SJCRH30 (cell line): ENCODE data around the gene GOLGA3. TPM values are rescaled to one million over a fixed set of nuclear protein-coding genes. Genes with fewer than 3 reads are reported as not detected.
"Not testable (repeated sequence)": the region's sequence is repeated elsewhere in the genome, so short reads cannot be mapped to it uniquely, and the experiment has no call there.

Source experiments
- DNase-seq, 2 experiments: peaks; one replicate each; pipeline ENCODE4 v3.0.0-alpha.2; 2015 to 2020
- H3K27ac ChIP-seq: fragments of 250-450 bp; sonication (Bioruptor Pico); 2 replicates; pipeline ENCODE4 v1.5.1; 2020; ENCODE audit warnings: mild to moderate bottlenecking, moderate library complexity
- H3K27me3 ChIP-seq: fragments of 250-450 bp; sonication (Bioruptor Pico); 2 replicates; pipeline ENCODE4 v1.5.1; 2020; ENCODE audit warnings: mild to moderate bottlenecking, moderate library complexity
- H3K36me3 ChIP-seq: fragments of 250-450 bp; sonication (Bioruptor Pico); 2 replicates; pipeline ENCODE4 v1.5.1; 2020; ENCODE audit warnings: mild to moderate bottlenecking, moderate library complexity
- H3K4me1 ChIP-seq: fragments of 250-450 bp; sonication (Bioruptor Pico); 2 replicates; pipeline ENCODE4 v1.5.1; 2020; ENCODE audit warnings: mild to moderate bottlenecking, moderate library complexity
- H3K4me3 ChIP-seq: fragments of 250-450 bp; sonication (Bioruptor Pico); 2 replicates; pipeline ENCODE4 v1.5.1; 2020; ENCODE audit warnings: mild to moderate bottlenecking, moderate library complexity
- H3K9me3 ChIP-seq: fragments of 250-450 bp; sonication (Bioruptor Pico); replicated peaks from 2 replicates; pipeline ENCODE4 v1.5.1; 2020; ENCODE audit warnings: mild to moderate bottlenecking, moderate library complexity
- total RNA-seq: library from RNA; depleted of rRNA; stranded (reverse); fragments of >200 nt; shearing (Covaris generic); gene quantifications from 2 replicates; pipeline ENCODE4 v1.2.3, GENCODE V29; 2014; rRNA removed

Gene GOLGA3, protein sequence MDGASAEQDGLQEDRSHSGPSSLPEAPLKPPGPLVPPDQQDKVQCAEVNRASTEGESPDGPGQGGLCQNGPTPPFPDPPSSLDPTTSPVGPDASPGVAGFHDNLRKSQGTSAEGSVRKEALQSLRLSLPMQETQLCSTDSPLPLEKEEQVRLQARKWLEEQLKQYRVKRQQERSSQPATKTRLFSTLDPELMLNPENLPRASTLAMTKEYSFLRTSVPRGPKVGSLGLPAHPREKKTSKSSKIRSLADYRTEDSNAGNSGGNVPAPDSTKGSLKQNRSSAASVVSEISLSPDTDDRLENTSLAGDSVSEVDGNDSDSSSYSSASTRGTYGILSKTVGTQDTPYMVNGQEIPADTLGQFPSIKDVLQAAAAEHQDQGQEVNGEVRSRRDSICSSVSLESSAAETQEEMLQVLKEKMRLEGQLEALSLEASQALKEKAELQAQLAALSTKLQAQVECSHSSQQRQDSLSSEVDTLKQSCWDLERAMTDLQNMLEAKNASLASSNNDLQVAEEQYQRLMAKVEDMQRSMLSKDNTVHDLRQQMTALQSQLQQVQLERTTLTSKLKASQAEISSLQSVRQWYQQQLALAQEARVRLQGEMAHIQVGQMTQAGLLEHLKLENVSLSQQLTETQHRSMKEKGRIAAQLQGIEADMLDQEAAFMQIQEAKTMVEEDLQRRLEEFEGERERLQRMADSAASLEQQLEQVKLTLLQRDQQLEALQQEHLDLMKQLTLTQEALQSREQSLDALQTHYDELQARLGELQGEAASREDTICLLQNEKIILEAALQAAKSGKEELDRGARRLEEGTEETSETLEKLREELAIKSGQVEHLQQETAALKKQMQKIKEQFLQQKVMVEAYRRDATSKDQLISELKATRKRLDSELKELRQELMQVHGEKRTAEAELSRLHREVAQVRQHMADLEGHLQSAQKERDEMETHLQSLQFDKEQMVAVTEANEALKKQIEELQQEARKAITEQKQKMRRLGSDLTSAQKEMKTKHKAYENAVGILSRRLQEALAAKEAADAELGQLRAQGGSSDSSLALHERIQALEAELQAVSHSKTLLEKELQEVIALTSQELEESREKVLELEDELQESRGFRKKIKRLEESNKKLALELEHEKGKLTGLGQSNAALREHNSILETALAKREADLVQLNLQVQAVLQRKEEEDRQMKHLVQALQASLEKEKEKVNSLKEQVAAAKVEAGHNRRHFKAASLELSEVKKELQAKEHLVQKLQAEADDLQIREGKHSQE (N-terminal part only)
- total RNA-seq = 36.0 and 40.3 TPM in 2 replicates

DNA sequence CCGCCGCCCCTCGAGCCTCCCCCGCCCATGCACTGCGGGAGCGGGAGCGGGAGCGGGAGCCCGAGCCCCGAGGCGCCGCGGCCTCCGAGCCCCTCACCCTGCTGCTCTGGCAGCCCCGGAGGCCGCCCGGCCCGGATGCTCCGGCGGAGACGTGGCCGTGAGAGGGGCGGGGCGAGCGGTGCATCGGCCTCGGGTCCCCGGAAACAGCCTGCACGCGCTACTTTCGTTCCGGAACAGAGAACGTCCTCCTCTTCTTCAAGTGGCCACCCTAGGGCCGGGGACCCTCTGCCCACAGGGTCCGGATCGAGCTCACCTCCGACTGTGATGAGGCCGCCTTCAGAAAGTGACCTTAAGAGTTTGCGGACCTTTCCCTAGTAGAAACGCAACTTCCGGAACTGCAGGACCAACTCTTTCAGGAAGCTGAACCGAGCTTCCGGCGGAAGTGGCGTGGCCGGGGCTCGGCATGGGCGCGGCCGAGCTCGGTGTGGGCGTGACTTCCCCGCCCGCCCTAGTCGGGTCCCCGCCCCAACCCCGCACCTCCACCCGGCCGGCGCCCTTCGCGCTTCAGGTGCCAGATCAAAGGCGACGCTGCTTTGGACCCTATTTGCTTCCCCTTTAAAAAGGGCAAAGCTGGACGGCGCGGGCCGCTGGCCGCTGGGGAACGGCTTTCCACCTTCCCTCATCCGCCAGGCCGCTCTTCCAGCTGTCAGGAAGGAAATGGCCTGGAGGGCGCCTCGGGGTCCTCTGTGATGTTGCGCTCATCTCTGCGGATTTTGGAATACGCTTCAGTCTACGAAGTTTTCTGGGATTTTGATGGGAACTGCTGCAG is at the start of gene GOLGA3:
Gene GOLGA3 (minus strand): TSS at position 164 of the 829 bp plus-strand sequence. CDS start 6,741 bp downstream, outside the sequence.
- H3K27me3 ChIP-seq = no peaks in the 10 kb centered on the region
- peak; percentile 89 to 91 for DNase-seq
- H3K27ac ChIP-seq = peak within 1 kb of the TSS; percentile 98
- H3K4me3 ChIP-seq = peak within 1 kb of the TSS; percentile 72
- H3K36me3 ChIP-seq = peaks cover 30% of the 10 kb centered on the region
- H3K4me1 ChIP-seq = no peaks in the 10 kb centered on the region
- 0 out of 2 replicates have a peak, but pooled peaks cover 4% of the 10 kb centered on the region for H3K9me3 ChIP-seq

DNA sequence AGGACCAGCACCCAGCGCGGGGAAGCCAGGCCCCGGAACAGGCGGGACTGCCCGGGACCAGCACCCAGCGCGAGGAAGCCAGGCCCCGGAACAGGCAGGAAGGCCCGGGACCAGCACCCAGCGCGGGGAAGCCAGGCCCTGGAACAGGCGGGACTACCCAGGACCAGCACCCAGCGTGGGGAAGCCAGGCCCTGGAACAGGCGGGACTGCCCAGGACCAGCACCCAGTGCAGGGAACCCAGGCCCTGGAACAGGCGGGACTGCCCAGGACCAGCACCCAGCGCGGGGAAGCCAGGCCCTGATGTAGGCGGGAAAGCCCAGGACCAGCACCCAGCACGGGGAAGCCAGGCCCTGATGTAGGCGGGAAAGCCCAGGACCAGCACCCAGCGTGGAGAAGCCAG is 46.0 kb upstream of the GOLGA3 start:
- not testable (repeated sequence) for H3K27me3 ChIP-seq, H3K36me3 ChIP-seq, H3K4me1 ChIP-seq, H3K9me3 ChIP-seq, H3K4me3 ChIP-seq, H3K27ac ChIP-seq, DNase-seq

DNA sequence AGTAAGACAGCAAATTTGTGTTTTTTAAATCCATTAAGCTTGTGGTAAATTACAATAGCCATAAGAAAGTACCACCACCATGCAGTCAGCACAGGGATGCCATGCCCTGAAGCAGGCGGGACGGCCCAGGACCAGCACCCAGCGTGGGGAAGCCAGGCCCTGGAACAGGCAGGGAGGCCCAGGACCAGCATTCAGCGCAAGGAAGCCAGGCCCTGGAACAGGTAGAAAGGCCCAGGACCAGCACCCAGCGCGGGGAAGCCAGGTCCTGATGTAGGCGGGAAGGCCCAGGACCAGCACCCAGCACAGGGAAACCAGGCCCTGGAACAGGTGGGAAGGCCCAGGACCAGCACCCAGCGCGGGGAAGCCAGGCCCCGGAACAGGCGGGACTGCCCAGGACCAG is 45.5 kb upstream of the GOLGA3 start:
- Histone ChIP-seq H3K9me3 (0 out of 2 replicates have a peak, but pooled peaks cover 2% of the 10 kb centered on the region), H3K4me3 (no peak overlapping the region), H3K27me3 (no peaks in the 10 kb centered on the region), H3K27ac (no peak overlapping the region), H3K4me1 (no peaks in the 10 kb centered on the region), H3K36me3 (peaks cover 9% of the 10 kb centered on the region)
- no peak for DNase-seq

DNA sequence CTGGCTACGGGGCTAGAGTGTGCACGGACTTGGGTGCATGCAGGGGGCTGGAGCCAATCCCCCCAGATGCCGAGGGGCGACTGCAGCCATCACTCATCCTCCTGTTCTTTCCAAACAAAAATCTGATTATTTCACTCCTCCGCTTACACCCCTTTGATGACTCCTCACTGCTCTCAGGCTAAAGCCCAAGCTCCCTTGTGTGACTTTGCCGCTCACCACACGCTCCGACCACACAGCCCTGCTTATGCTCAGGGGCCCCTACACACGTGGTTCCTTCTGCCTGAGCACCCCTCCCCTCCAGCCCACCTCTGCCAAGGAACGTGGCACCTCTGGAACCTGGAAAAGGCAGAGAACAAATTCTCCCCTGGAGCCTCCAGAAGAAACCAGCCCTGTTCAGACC is 45.1 kb upstream of the GOLGA3 start:
- no peak overlapping the region for H3K4me3 ChIP-seq
- H3K36me3 ChIP-seq = peaks cover 9% of the 10 kb centered on the region
- DNase-seq = no peak
- no peak overlapping the region for H3K27ac ChIP-seq
- H3K4me1 ChIP-seq = no peaks in the 10 kb centered on the region
- H3K27me3 ChIP-seq = no peaks in the 10 kb centered on the region
- 0 out of 2 replicates have a peak, but pooled peaks cover 2% of the 10 kb centered on the region for H3K9me3 ChIP-seq

DNA sequence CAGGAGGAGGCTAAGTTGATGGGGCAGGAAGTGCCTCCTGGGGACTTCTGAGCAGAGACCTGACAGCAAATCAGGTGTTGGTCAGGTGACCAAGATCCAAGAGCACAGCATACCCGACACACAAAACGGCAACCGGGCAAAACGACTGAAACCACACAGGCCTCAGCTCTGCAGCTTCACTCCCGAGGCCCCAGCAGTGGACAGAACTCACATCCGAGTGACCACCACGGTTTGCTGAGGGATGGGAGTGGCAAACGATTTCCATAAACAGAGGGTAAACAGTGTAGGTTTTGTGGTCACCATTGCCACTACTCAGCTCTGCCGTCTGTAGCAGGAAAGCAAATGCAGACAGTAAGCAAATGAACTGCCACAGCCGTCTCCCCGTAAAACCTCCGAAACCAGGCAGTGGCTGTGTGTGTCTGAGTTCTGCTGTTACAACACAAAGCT is 44.3 kb upstream of the GOLGA3 start:
- no peak overlapping the region for H3K27ac ChIP-seq
- DNase-seq = no peak
- H3K4me3 ChIP-seq = no peak overlapping the region
- H3K4me1 ChIP-seq = no peaks in the 10 kb centered on the region
- peaks cover 9% of the 10 kb centered on the region for H3K36me3 ChIP-seq
- no peaks in the 10 kb centered on the region for H3K27me3 ChIP-seq
- 0 out of 2 replicates have a peak, but pooled peaks cover 2% of the 10 kb centered on the region for H3K9me3 ChIP-seq

DNA sequence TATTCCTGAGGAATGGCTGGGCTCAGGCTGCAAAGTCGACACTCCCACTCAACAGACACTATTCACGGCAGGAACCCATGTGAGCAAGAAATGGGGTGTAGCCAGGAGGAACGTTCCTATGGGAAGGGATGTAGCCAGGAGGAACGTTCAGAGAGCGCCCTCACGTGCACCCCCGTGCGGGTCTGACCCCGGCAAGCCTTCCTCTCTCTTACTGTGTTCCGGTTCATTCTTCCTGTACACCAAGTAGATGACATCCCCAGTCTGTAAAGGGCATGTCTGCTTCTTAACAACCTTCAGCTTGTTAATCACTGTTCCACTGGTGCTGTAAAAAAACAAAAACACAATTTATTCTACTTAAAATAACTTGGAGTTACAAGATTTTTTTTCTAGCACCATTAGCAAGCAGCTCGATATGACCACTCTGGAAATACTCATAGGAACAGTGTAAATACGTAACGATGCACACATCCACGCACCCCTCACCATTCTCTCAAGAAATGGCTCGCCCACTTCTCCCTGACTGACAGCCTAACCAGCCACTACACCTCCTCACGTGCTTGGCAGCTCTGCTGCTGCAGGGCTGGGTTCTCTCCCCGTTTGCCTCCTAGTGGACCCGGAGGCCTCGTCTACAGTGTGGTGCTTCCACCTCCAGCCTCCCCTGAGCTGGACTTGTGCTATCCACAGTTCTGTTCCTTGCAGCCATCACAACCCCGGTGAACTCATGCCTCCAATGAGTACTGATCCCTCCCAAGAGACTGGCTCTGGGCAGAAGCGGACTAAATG is 43.6 kb upstream of the GOLGA3 start:
- Histone ChIP-seq H3K9me3 (0 out of 2 replicates have a peak, but pooled peaks cover 1% of the 10 kb centered on the region), H3K27me3 (no peaks in the 10 kb centered on the region), H3K4me1 (no peaks in the 10 kb centered on the region), H3K36me3 (peaks cover 9% of the 10 kb centered on the region), H3K27ac (no peak overlapping the region), H3K4me3 (no peak overlapping the region)
- no peak for DNase-seq

DNA sequence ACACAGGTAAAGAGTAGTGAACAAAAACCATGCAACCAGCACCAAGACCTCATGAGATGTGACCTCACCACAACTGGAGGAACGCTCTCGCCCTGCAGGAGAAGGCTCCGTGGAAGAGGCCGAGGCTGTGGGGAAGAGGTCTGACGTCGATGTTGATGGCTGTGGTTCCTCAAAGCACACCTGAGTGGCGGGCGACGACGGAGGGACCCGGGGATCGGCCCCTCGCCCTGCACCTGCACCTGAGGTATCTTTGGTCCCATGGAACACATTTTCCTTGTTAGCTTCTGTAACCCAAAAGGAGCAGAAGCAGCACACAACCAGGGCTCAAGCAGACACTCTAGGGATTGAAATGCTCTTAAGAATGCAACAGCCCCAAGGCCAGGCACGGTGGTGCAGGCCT is 40.9 kb upstream of the GOLGA3 start:
- Histone ChIP-seq H3K4me1 (no peaks in the 10 kb centered on the region), H3K27me3 (no peaks in the 10 kb centered on the region), H3K9me3 (peaks cover 3% of the 10 kb centered on the region; the same call in 1 of the 2 replicates), H3K4me3 (no peak overlapping the region), H3K36me3 (peaks cover 8% of the 10 kb centered on the region), H3K27ac (no peak overlapping the region)
- DNase-seq = no peak

DNA sequence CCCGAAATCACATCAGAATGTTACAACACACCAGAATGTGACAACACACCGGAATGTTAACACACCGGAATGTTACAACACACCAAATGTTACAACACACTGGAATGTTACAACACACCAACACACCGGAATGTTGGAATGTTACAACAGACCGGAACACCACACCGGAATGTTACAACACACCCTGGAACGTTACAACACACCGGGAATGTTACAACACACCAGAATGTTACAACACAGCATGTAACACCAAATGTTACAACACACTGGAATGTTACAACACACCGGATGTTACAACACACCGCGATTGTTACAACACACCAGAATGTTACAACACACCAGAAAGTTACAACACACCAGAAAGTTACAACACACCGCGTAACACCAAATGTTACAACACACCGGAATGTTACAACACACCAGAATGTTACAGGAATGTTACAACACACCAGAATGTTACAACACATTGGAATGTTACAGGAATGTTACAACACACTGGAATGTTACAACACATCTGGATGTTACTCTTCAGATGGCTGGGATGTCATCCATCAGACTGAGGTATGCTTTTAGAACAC is 37.7 kb upstream of the GOLGA3 start:
- no peaks in the 10 kb centered on the region for H3K27me3 ChIP-seq
- no peak overlapping the region for H3K27ac ChIP-seq
- peaks cover 6% of the 10 kb centered on the region for H3K36me3 ChIP-seq
- no peaks in the 10 kb centered on the region for H3K4me1 ChIP-seq
- DNase-seq = no peak
- H3K9me3 ChIP-seq = peaks cover 3% of the 10 kb centered on the region; the same call in 1 of the 2 replicates
- no peak overlapping the region for H3K4me3 ChIP-seq

DNA sequence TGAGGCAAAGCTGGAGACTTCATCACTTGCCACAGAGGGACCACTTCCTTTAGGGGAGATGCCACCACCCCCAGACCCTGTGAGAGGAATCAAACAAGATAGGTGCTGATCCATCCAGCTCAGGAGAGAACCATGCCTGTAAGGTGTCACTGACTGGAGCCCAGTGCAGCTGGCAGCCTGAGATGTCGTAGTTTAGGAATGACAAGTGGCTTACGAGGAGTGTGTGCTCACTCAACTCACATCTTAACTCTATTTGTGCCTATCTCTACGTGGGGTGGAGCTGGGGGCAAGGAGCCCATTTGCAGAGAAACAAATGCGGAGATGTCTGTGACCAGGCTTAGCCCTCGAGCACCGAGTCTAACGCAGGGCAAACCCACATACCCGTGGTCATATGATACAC is 32.9 kb upstream of the GOLGA3 start:
- no peak for DNase-seq
- Histone ChIP-seq H3K36me3 (peaks cover 18% of the 10 kb centered on the region), H3K27me3 (no peaks in the 10 kb centered on the region), H3K4me3 (no peak overlapping the region), H3K9me3 (peaks cover 3% of the 10 kb centered on the region; the same call in 1 of the 2 replicates), H3K27ac (no peak overlapping the region), H3K4me1 (no peaks in the 10 kb centered on the region)

DNA sequence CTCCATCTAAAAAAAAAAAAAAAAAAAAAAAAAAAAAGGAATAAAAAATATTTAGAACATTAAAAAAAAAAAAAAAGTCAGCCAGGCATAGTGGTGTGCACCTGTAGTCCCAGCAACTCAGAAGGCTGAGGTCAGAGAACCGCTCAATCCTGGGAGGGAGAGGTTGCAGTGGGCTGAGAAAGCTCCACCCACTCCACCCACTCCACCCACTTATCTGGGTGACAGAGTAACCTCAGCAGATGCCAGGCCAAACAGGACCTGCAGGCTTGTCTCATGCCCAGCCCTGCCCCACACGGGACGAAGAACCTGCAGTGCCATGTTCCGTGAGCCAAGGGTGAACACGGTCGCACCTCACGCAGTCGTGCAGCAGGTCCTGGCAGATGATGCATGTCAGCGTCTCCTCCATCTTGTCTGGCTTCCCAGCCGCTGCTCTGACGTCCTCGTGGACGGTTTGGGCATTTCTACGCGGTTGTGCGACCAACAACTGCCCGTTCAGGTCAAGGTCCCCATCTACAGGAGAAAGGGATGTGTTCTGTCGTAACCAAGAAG is 30.1 kb upstream of the GOLGA3 start:
- Histone ChIP-seq H3K36me3 (peaks cover 22% of the 10 kb centered on the region), H3K4me1 (no peaks in the 10 kb centered on the region), H3K27me3 (no peaks in the 10 kb centered on the region), H3K9me3 (no peaks in the 10 kb centered on the region), H3K4me3 (no peak overlapping the region), H3K27ac (no peak overlapping the region)
- no peak for DNase-seq

DNA sequence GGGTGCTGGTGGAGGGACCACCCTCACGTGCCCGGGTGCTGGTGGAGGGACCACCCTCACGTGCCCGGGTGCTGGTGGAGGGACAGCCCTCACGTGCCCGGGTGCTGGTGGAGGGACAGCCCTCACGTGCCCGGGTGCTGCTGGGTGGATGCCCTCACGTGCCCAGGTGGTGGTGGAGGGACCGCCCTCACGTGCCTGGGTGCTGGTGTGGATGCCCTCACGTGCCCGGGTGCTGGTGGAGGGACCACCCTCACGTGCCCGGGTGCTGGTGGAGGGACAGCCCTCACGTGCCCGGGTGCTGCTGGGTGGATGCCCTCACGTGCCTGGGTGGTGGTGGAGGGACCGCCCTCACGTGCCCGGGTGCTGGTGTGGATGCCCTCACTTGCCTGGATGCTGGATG is 28.4 kb upstream of the GOLGA3 start:
- H3K4me1 ChIP-seq, H3K9me3 ChIP-seq, DNase-seq, H3K4me3 ChIP-seq, H3K27ac ChIP-seq, H3K27me3 ChIP-seq: not testable (repeated sequence)
- H3K36me3 ChIP-seq = peaks cover 24% of the 10 kb centered on the region

DNA sequence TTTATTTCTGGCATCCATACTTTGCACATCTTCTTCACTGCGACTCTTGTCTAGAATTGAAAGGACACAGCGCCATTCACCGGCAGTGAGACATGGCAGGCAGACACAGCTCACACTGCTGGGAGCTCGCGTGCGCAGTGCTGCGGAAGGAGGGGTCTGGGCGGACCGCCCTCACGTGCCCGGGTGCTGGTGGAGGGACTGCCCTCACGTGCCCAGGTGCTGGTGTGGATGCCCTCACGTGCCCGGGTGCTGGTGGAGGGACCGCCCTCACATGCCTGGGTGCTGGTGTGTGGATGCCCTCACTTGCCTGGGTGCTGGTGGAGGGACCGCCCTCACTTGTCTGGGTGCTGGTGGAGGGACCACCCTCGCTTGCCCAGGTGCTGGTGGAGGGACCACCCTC is 27.9 kb upstream of the GOLGA3 start:
- H3K27ac ChIP-seq = no peak overlapping the region
- H3K4me3 ChIP-seq = no peak overlapping the region
- no peak for DNase-seq
- H3K4me1 ChIP-seq = no peaks in the 10 kb centered on the region
- H3K9me3 ChIP-seq = no peaks in the 10 kb centered on the region
- peaks cover 24% of the 10 kb centered on the region for H3K36me3 ChIP-seq
- no peaks in the 10 kb centered on the region for H3K27me3 ChIP-seq

DNA sequence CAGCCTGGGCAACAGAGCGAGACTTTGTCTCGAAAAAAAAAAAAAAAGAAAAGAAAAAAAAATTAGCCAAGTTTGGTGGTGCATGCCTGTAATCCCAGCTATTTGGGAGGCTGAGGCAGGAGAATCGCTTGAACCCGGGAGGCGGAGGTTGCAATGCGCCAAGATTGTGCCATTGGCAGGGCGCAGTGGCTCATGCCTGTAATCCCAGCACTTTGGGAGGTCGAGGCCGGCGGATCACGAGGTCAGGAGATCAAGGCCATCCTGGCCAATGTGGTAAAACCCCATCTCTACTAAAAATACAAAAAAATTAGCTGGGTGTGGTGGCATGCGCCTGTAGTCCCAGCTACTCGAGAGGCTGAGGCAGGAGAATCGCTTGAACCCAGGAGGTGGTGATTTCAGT is 26.5 kb upstream of the GOLGA3 start:
- not testable (repeated sequence) for H3K4me1 ChIP-seq, H3K9me3 ChIP-seq, DNase-seq, H3K4me3 ChIP-seq, H3K27me3 ChIP-seq, H3K27ac ChIP-seq
- H3K36me3 ChIP-seq = peaks cover 26% of the 10 kb centered on the region
